ENCODE results near the gene DUSP1.
A peak's percentile ranks its signal among the peaks of the same experiment; 100 is the strongest.
"Not testable (repeated sequence)": the region's sequence is repeated elsewhere in the genome, so short reads cannot be mapped to it uniquely, and the experiment has no call there.

The DUSP1 gene

GRCh38 chr5:172785429-172786088 lies 14.6 kb upstream of the DUSP1 start:
- Histone ChIP-seq H3K36me3 (ENCODE audit: low read depth) (no peaks in the 10 kb centered on the region), H3K27ac (ENCODE audit: poor library complexity, severe bottlenecking) (no peak overlapping the region), H3K4me1 (ENCODE audit: insufficient read depth, poor library complexity, severe bottlenecking) (peaks cover 12% of the 10 kb centered on the region), H3K4me3 (ENCODE audit: severe bottlenecking) (no peak overlapping the region), H3K9me3 (ENCODE audit: severe bottlenecking) (no peaks in the 10 kb centered on the region), H3K27me3 (ENCODE audit: insufficient read depth, poor library complexity, severe bottlenecking) (no peaks in the 10 kb centered on the region)
- DNase-seq (ENCODE audit: low spot score) (peak; percentile 25), ATAC-seq (ENCODE audit: low read depth) (no peak)
- TF ChIP-seq CTCF (IDR thresholded peaks at IDR 0.05; ENCODE audit: poor library complexity, severe bottlenecking) = no peak

- not testable (repeated sequence) for H3K27me3 ChIP-seq (ENCODE audit: insufficient read depth, poor library complexity, severe bottlenecking); ATAC-seq (ENCODE audit: low read depth); DNase-seq (ENCODE audit: low spot score); H3K27ac ChIP-seq (ENCODE audit: poor library complexity, severe bottlenecking); H3K36me3 ChIP-seq (ENCODE audit: low read depth); H3K9me3 ChIP-seq (ENCODE audit: severe bottlenecking); H3K4me3 ChIP-seq (ENCODE audit: severe bottlenecking)
- H3K4me1 ChIP-seq (ENCODE audit: insufficient read depth, poor library complexity, severe bottlenecking) = peaks cover 12% of the 10 kb centered on the region
Observed at GRCh38 chr5:172784162-172784561, 13.2 kb upstream of the DUSP1 start.

GRCh38 chr5:172783319-172783718 lies 12.3 kb upstream of the DUSP1 start:
- ATAC-seq (ENCODE audit: low read depth); DNase-seq (ENCODE audit: low spot score); H3K9me3 ChIP-seq (ENCODE audit: severe bottlenecking); H3K4me3 ChIP-seq (ENCODE audit: severe bottlenecking); H3K36me3 ChIP-seq (ENCODE audit: low read depth); H3K27me3 ChIP-seq (ENCODE audit: insufficient read depth, poor library complexity, severe bottlenecking): not testable (repeated sequence)
- peak overlapping the region; percentile 30 for H3K27ac ChIP-seq (ENCODE audit: poor library complexity, severe bottlenecking)
- peaks cover 19% of the 10 kb centered on the region for H3K4me1 ChIP-seq (ENCODE audit: insufficient read depth, poor library complexity, severe bottlenecking)

GRCh38 chr5:172782169-172783039 lies 11.4 kb upstream of the DUSP1 start:
- H3K9me3 ChIP-seq (ENCODE audit: severe bottlenecking) = no peaks in the 10 kb centered on the region
- H3K36me3 ChIP-seq (ENCODE audit: low read depth) = no peaks in the 10 kb centered on the region
- H3K27me3 ChIP-seq (ENCODE audit: insufficient read depth, poor library complexity, severe bottlenecking) = no peaks in the 10 kb centered on the region
- peaks cover 28% of the 10 kb centered on the region for H3K4me1 ChIP-seq (ENCODE audit: insufficient read depth, poor library complexity, severe bottlenecking)
- H3K4me3 ChIP-seq (ENCODE audit: severe bottlenecking) = no peak overlapping the region
- peak overlapping the region; percentile 30 for H3K27ac ChIP-seq (ENCODE audit: poor library complexity, severe bottlenecking)
- DNase-seq (ENCODE audit: low spot score) (no peak), ATAC-seq (ENCODE audit: low read depth) (peak; percentile 62)
- TF ChIP-seq CTCF (IDR thresholded peaks at IDR 0.05; ENCODE audit: poor library complexity, severe bottlenecking) = no peak

GRCh38 chr5:172779691-172780341 lies 8.8 kb upstream of the DUSP1 start:
- no peaks in the 10 kb centered on the region for H3K27me3 ChIP-seq (ENCODE audit: insufficient read depth, poor library complexity, severe bottlenecking)
- DNase-seq (ENCODE audit: low spot score) (peak; percentile 9), ATAC-seq (ENCODE audit: low read depth) (no peak)
- peak overlapping the region; percentile 95 for H3K27ac ChIP-seq (ENCODE audit: poor library complexity, severe bottlenecking)
- no peaks in the 10 kb centered on the region for H3K9me3 ChIP-seq (ENCODE audit: severe bottlenecking)
- no peak for TF ChIP-seq CTCF (IDR thresholded peaks at IDR 0.05; ENCODE audit: poor library complexity, severe bottlenecking)
- H3K36me3 ChIP-seq (ENCODE audit: low read depth) = no peaks in the 10 kb centered on the region
- peaks cover 51% of the 10 kb centered on the region for H3K4me1 ChIP-seq (ENCODE audit: insufficient read depth, poor library complexity, severe bottlenecking)
- no peak overlapping the region for H3K4me3 ChIP-seq (ENCODE audit: severe bottlenecking)
